SK-N-SH (cell line): ENCODE measurements around the gene FERMT1.

Source experiments
- MXI1 ChIP-seq: IDR thresholded peaks from 2 replicates; pipeline ENCODE4 v1.6.1; 2012; ENCODE audit warnings: mild to moderate bottlenecking, low read depth, low read length, improper control_type of control experiment
- POLR2AphosphoS5 ChIP-seq: IDR thresholded peaks from 2 replicates; pipeline ENCODE4 v1.6.1; 2012; ENCODE audit warnings: low read depth, low read length

DNA sequence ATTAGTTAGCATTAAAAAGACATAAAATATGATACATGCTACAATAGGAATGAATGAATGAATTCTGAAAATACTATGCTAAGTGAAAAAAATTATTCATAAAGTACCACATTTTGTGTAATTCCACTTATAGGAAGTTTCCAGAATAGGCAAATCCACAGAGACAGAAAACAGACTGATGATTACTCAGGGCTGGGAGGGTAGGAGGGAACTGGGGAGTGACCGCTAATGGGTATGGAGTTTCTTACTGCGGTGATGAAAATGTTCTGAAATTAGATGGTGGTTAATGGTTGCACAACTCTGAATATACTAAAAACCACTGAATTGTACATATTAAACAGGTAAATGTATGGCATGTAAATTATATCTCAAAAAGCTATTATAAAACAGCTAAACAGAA, 22.6 kb downstream of the FERMT1 start:
- TF ChIP-seq POLR2AphosphoS5, result no peak
- no peak for TF ChIP-seq MXI1
